Muscle layer of colon (tissue), 2 donors: ENCODE measurements around the gene ATP5F1E.
A peak's percentile ranks its signal among the peaks of the same experiment; 100 is the strongest.
"Not testable (repeated sequence)": the region's sequence is repeated elsewhere in the genome, so short reads cannot be mapped to it uniquely, and the experiment has no call there.

Experiments used
- H3K27ac ChIP-seq: one replicate; pipeline ENCODE4 v1.7.0; 2013; ENCODE audit warnings: low read depth, mild to moderate bottlenecking, low read length, moderate library complexity
- H3K27me3 ChIP-seq, 2 donors: one replicate each; pipeline ENCODE4 v1.7.0; 2013; ENCODE audit warnings: low read length in 2 of 2, mild to moderate bottlenecking in 2 of 2; ENCODE audit not compliant: insufficient read depth in 2 of 2, control insufficient read depth in 1 of 2
- H3K36me3 ChIP-seq: one replicate; pipeline ENCODE4 v1.7.0; 2013; ENCODE audit warnings: mild to moderate bottlenecking, low read length; ENCODE audit not compliant: insufficient read depth
- H3K4me1 ChIP-seq: one replicate; pipeline ENCODE4 v1.7.0; 2013; ENCODE audit warnings: mild to moderate bottlenecking, low read length; ENCODE audit not compliant: insufficient read depth
- H3K4me3 ChIP-seq, 2 donors: one replicate each; pipeline ENCODE4 v1.7.0; 2013; ENCODE audit warnings: low read length in 2 of 2, low read depth in 1 of 2, mild to moderate bottlenecking in 1 of 2, moderate library complexity in 1 of 2
- H3K9ac ChIP-seq: one replicate; pipeline ENCODE4 v1.7.0; 2013; ENCODE audit warnings: low read length
- H3K9me3 ChIP-seq: one replicate; pipeline ENCODE4 v1.7.0; 2013; ENCODE audit warnings: mild to moderate bottlenecking, low read length
- donor health status: abdominal sarcoma.
- donor health status: Adenocarcinoma of cecum.

Gene ATP5F1E

DNA sequence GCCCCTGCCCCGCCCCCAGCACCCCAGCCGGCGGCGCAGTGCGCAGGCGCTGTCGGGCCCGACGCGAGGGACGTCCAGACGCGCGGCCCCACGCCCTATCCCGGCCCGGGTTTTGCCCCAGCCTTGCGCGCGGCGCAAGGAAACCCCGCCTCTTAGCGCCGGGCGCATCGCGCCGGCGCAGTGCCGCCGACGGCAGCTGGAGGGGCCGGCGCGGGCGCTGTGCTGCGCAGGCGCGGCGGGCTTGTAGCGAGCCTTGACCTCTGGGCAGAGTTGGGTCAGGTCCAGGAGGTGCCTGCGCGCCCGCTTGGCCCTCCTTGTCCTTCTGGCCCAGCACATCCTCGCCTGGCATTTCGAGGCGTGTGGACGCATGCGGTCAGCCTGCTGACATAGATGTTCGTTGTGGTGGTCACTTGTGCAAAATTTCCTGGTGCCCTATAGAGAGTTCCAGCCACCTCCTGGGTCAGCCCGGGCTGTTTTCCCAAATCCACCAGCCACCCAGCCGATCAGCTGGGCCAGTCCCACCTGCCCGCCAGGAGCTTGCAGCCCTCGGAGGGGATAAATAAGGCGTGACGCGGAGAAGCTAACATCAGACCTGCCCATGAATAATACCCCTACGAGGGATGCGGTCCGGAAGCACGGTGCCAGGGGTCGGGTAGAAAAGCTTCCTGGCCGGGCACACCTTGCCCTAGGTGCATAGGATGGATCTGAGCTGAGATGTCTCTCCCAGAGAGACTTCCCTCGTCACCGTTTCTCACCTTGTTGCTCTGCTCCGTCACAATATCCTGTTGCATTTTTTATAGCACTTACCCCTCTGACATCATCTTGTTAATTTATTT lies 10.9 kb upstream of the ATP5F1E start:
- no peaks in the 10 kb centered on the region for H3K27me3 ChIP-seq
- H3K27ac ChIP-seq: peak overlapping the region; percentile 83
- H3K36me3 ChIP-seq: peaks cover 4% of the 10 kb centered on the region
- H3K4me1 ChIP-seq: peaks cover 11% of the 10 kb centered on the region
- H3K9ac ChIP-seq: no peak overlapping the region
- H3K4me3 ChIP-seq: peak overlapping the region; percentile 69 to 88
- H3K9me3 ChIP-seq: no peaks in the 10 kb centered on the region

DNA sequence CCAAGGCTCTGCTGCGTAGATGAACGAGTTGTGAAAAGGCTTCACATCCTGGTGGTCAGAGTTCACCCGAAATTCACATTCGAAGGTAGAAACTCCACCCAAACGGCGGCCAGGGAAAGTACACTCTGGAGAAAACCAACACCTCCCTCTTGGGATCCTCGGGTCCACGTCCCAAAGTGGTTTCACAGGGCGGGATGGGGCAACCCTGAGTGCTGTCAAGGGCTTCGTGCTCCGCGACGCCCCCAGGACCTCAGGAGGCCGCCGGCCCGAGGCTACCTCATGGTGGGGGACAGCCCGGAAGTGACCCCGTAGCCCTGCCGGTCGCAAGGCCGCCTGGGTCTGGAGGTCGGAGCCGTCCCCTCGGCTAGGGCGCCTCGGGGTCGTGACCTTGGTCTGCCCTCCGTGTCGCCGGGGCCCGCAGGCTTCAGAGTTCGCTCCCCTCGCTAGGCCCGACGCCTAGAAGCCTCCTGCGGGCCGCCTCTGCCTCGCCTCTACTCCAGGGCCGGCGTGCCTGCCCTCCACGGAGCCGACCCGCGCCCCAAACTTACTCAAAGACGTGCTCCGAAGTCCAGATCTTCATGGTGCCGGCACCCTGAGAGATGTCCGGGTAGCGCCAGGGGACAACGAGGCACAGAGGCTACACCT lies 10.1 kb upstream of the ATP5F1E start, which contains the start of gene PRELID3B:
Gene PRELID3B (minus strand): TSS at position 636 of the 645 bp plus-strand sequence. CDS start 56 bp downstream, at position 580.
- Histone ChIP-seq H3K27ac (peak within 1 kb of the TSS; percentile 83), H3K4me1 (peaks cover 11% of the 10 kb centered on the region), H3K9me3 (no peaks in the 10 kb centered on the region), H3K9ac (peak within 1 kb of the TSS; percentile 57), H3K27me3 (no peaks in the 10 kb centered on the region), H3K36me3 (peaks cover 11% of the 10 kb centered on the region), H3K4me3 (peak within 1 kb of the TSS; percentile 69 to 88)

DNA sequence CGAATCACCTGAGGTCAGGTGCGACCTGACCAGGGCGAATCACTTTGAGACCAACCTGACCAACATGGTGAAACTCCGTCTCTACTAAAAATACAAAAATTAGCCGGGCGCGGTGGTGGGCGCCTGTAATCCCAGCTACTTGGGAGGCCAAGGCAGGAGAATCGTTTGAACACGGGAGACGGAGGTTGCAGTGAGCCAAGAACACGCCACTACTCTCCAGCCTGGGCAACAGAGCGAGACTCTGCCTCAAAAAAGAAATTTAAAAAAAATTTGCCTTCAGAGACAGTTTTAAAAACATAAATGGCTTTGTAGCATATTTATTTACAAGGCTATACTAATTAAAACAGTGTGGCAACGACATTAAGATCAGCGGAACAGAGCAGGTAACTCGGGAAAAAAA lies 9.4 kb upstream of the ATP5F1E start:
- H3K27ac ChIP-seq: peak overlapping the region; percentile 83
- not testable (repeated sequence) for H3K27me3 ChIP-seq, H3K9me3 ChIP-seq, H3K9ac ChIP-seq
- peak overlapping the region in 1 of 2 donors; percentile 88 for H3K4me3 ChIP-seq
- H3K4me1 ChIP-seq: peaks cover 11% of the 10 kb centered on the region
- peaks cover 18% of the 10 kb centered on the region for H3K36me3 ChIP-seq

DNA sequence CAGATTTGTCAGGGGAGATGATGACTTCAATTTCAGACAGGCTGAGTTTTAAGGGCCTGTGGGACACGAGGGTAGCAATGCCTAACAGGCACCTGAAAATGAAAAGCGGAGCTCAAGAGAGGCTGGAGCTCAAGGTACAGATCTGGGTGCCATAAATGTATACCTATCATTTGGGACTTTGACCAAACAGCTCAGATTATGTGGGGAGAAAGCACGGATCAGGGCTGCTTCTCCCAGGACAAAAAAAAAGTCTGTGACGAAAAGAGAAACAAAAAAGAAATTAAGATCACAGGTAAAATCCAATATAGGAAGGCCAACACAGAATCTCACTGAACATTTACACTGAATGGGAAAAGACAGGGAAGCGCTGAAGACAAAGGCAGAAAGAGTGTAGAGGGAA lies 8.5 kb upstream of the ATP5F1E start:
- H3K9me3 ChIP-seq: no peaks in the 10 kb centered on the region
- no peak overlapping the region for H3K9ac ChIP-seq
- H3K4me3 ChIP-seq: no peak overlapping the region
- no peak overlapping the region for H3K27ac ChIP-seq
- H3K4me1 ChIP-seq: peaks cover 11% of the 10 kb centered on the region
- no peaks in the 10 kb centered on the region for H3K27me3 ChIP-seq
- H3K36me3 ChIP-seq: peaks cover 26% of the 10 kb centered on the region

DNA sequence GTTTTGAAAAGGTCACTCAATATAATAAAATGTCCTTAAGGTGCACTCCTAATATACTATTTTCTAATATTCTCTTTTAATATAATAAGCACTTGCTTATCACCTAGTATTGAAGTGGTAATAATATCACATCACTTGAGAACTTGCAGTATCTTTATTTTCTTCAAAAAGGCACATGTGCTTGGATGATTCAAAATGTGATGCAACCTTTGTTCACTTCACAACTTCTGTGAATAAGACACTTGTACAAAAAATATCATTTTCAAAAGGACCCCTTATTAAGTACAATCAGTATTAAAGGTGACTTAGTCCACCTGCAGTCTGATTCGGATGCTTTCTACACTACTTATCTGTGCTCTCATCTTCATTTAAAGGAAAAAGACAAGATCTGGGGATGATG lies 7.1 kb upstream of the ATP5F1E start:
- Histone ChIP-seq H3K27me3 (no peaks in the 10 kb centered on the region), H3K36me3 (peaks cover 31% of the 10 kb centered on the region), H3K9me3 (no peaks in the 10 kb centered on the region), H3K4me3 (no peak overlapping the region), H3K4me1 (peaks cover 11% of the 10 kb centered on the region), H3K27ac (no peak overlapping the region), H3K9ac (no peak overlapping the region)

DNA sequence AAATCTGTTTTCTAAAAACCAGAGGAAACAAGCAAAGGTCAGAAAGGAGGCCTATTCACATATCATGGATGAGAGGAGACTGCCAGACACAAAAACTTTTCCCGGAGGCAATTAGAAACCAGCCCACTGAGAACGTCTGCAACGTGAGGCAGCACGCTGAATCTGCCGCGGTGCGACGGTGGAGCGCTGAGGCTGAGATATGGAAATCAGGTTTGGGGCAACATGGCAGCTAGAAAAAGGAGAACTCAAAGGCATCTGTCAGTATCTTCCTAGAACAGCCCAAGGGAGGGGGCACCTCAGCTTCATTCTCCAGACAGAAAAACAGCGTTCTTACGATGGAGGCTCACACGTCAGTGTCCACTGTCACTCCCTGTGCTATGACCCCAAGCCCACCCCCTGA lies 5.3 kb upstream of the ATP5F1E start:
- H3K27ac ChIP-seq: no peak overlapping the region
- H3K4me3 ChIP-seq: no peak overlapping the region
- no peak overlapping the region for H3K9ac ChIP-seq
- H3K27me3 ChIP-seq: no peaks in the 10 kb centered on the region
- peaks cover 31% of the 10 kb centered on the region for H3K36me3 ChIP-seq
- H3K9me3 ChIP-seq: no peaks in the 10 kb centered on the region
- H3K4me1 ChIP-seq: peaks cover 6% of the 10 kb centered on the region

DNA sequence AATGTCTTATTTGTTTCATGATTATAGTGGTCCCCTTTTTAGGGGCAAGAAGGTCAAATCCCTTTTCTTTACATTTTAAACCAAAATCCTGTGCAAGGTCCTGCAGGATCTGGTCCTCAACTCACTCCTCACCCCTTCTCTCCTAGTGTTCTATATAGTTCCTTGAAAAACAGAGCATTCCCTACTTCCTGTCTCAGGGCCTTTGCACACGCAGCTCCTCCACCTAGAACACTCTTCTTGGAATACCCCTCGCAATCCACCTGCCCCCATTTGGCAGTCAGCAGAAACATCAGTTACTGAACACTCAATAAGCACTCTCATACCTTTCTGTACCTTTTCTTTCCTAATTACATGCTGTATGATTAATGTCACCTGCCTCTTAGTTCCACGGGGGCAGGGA lies 3.2 kb upstream of the ATP5F1E start:
- H3K27ac ChIP-seq: no peak overlapping the region
- H3K4me3 ChIP-seq: no peak overlapping the region
- H3K9me3 ChIP-seq: no peaks in the 10 kb centered on the region
- no peak overlapping the region for H3K9ac ChIP-seq
- H3K4me1 ChIP-seq: peaks cover 10% of the 10 kb centered on the region
- H3K27me3 ChIP-seq: no peaks in the 10 kb centered on the region
- H3K36me3 ChIP-seq: peaks cover 31% of the 10 kb centered on the region

DNA sequence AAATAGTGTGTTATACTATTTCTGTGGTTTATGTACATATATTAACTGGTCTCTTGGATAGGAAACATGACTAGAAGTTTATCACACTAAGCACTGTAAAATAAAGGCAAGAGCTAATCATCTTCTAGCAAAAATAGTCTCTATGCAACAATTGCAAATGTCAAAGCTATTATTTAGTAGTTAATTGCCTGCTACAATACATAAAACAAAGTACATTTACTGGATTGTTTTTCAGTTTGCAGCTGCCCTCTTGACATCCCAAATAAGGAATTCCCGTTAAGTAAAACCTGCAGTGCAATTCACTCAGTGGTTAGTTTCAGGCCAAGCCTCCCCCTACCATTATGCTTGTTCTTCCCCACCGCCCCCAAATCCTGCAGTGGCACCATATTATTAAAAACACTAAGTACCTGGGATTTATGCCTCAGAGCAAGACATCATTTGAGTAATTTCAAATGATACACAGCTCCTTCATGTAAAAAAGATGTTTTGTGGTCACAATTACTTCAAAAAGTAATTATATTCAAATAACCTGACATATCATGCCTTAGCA lies 1.6 kb upstream of the ATP5F1E start:
- no peak overlapping the region for H3K27ac ChIP-seq
- no peaks in the 10 kb centered on the region for H3K27me3 ChIP-seq
- no peak overlapping the region for H3K4me3 ChIP-seq
- H3K36me3 ChIP-seq: peaks cover 46% of the 10 kb centered on the region
- peaks cover 27% of the 10 kb centered on the region for H3K4me1 ChIP-seq
- no peak overlapping the region for H3K9ac ChIP-seq
- no peaks in the 10 kb centered on the region for H3K9me3 ChIP-seq

DNA sequence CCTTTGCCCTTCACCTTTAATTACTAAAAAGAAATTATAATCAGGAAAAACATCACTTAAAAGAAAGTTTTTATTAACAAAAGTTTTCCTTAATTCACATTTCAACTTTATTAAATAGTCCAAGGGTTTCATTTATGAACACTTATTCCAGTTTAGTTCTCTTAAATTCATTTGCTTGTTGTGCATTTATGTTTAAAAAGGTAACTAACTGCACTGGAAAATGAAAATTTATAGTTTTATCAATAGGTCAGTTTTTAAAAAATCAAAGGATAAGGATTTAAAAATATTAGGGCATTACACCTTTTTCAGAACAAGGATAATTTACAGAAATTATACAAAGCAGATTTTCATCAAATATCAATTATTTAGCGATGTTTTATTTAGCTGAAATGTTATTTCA lies 958 bp upstream of the ATP5F1E start:
- Histone ChIP-seq H3K9me3 (no peaks in the 10 kb centered on the region), H3K9ac (no peak overlapping the region), H3K27me3 (no peaks in the 10 kb centered on the region), H3K4me3 (peak overlapping the region in 1 of 2 donors; percentile 74), H3K4me1 (peaks cover 33% of the 10 kb centered on the region), H3K27ac (peak overlapping the region; percentile 85), H3K36me3 (peaks cover 48% of the 10 kb centered on the region)

DNA sequence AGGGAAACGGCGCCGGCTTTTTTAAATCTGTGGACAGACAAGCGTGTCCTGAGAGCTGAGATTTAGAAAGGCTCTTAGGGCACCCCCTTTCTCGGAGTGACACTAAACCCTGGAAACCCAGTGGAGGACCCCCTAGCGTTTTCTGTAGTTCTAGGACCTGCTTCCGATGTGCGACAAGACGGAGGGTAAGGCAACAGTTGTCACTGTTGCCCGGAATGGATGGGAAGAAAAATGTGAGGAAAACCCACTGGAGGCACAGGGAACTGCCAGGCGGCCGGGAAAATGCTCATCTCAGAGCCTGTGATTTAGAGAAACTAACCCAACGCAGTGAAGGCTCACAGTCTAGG lies 551 bp upstream of the ATP5F1E start:
- Histone ChIP-seq H3K27ac (peak overlapping the region; percentile 85), H3K4me3 (peak overlapping the region; percentile 49 to 74), H3K4me1 (peaks cover 37% of the 10 kb centered on the region), H3K36me3 (peaks cover 47% of the 10 kb centered on the region), H3K27me3 (no peaks in the 10 kb centered on the region), H3K9me3 (no peaks in the 10 kb centered on the region), H3K9ac (peak overlapping the region; percentile 62)

DNA sequence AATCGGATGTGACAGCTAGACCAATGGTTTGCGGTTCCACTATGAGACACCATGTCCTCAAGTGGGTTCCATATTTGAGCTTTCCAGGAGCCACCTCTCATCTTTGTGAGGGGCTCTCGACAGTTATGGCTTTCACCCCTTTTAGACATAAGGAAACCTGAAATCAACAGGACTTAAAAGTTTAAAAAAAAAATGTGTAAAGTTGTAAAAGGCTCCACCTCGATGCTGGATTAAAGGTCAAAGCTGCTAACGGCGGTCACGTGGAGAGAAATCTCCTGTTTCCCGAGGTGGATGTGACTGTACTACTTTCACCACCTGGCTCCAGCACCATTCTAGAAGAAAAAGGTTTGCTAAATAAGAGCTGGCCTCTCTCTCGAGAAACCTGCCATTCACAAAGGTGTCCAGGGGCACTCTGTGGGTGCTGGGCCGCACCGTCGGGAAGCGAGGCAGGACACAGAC lies 542 bp downstream of the ATP5F1E start:
- peaks cover 44% of the 10 kb centered on the region for H3K36me3 ChIP-seq
- H3K27ac ChIP-seq: peak overlapping the region; percentile 85
- peak overlapping the region; percentile 60 to 93 for H3K4me3 ChIP-seq
- peaks cover 46% of the 10 kb centered on the region for H3K4me1 ChIP-seq
- peak overlapping the region; percentile 26 for H3K9ac ChIP-seq
- H3K9me3 ChIP-seq: no peaks in the 10 kb centered on the region
- H3K27me3 ChIP-seq: no peaks in the 10 kb centered on the region
